ENCODE results near the gene CRYBG1.
A peak's percentile ranks its signal among the peaks of the same experiment; 100 is the strongest.

Gene CRYBG1

DNA sequence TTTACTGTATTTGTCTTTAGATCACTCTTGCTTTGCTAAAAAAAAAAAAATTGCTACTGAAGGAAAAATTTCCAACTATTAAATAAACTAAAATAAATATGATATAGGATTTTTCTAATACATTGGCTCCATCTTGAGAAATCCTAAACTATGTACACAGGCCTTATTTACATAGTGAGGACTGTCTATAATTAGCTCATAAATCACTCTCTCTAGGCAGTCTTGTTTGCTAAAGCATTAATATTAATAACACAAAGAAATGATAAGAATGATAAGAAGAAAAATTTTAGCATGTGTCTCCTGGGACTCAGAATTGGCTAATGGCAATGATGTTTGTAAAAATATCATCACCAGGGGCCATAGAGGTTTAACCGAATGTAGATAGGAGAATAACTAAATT, 13.3 kb upstream of the CRYBG1 start:
- Histone ChIP-seq H3K27ac (ENCODE audit: low read depth, low read length) (no peak overlapping the region), H3K9ac (ENCODE audit: low read depth, low read length) (no peak overlapping the region), H3K27me3 (ENCODE audit: control insufficient read depth, insufficient read depth, low read length) (no peaks in the 10 kb centered on the region), H3K4me1 (ENCODE audit: control insufficient read depth, insufficient read depth, low read length) (no peaks in the 10 kb centered on the region), H3K4me3 (ENCODE audit: low read depth, low read length) (no peak overlapping the region), H3K9me3 (ENCODE audit: control insufficient read depth, insufficient read depth, low read length) (no peaks in the 10 kb centered on the region), H3K36me3 (ENCODE audit: control insufficient read depth, insufficient read depth, low read length) (no peaks in the 10 kb centered on the region)

DNA sequence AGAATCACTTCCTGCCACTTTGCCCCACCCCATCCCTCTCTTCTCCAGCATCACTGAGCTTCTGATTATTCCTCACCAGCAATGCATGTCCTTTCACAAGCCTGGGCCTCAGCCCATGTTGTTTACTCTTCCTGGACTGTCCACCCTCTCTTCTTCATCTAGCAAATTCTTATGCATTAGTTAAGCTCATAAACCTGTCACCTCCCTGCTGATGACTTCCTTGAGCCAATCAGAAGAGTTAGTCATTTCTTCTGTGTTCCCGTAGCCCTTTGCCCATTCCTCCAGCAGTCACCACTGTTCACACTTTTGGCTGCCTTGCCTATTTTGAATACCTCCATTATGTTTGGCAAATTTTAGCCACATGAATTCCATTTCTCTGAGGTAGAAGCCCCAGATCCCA, 4.1 kb upstream of the CRYBG1 start:
- Histone ChIP-seq H3K9ac (ENCODE audit: low read depth, low read length) (no peak overlapping the region), H3K4me3 (ENCODE audit: low read depth, low read length) (no peak overlapping the region), H3K27ac (ENCODE audit: low read depth, low read length) (no peak overlapping the region), H3K4me1 (ENCODE audit: control insufficient read depth, insufficient read depth, low read length) (peaks cover 9% of the 10 kb centered on the region), H3K36me3 (ENCODE audit: control insufficient read depth, insufficient read depth, low read length) (no peaks in the 10 kb centered on the region), H3K27me3 (ENCODE audit: control insufficient read depth, insufficient read depth, low read length) (peaks cover 12% of the 10 kb centered on the region), H3K9me3 (ENCODE audit: control insufficient read depth, insufficient read depth, low read length) (no peaks in the 10 kb centered on the region)

DNA sequence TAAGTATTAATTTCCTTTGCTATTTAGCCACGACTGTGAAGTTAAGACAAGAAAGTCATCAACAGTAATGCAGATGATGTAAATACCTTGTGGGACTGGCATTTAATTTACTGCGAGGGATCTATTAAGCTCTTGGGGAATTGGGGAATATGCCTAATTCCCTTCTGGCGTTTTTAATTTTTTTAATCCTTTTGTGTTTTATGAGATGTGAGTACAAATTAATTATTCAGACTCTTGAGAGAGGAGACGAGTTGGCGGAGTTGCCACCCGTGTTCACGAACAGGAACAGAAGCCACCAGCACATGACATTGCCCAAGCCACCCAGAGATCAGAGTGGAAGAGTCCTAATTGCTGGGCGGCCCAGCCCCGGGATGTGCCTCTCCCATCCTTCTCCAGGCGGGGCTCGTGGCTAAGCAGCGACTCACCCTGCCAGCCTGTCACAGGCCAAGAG, 533 bp upstream of the CRYBG1 start:
- Histone ChIP-seq H3K4me1 (ENCODE audit: control insufficient read depth, insufficient read depth, low read length) (peaks cover 12% of the 10 kb centered on the region), H3K9ac (ENCODE audit: low read depth, low read length) (no peak overlapping the region), H3K4me3 (ENCODE audit: low read depth, low read length) (peak overlapping the region; percentile 78), H3K27ac (ENCODE audit: low read depth, low read length) (no peak overlapping the region), H3K9me3 (ENCODE audit: control insufficient read depth, insufficient read depth, low read length) (no peaks in the 10 kb centered on the region), H3K27me3 (ENCODE audit: control insufficient read depth, insufficient read depth, low read length) (peaks cover 16% of the 10 kb centered on the region), H3K36me3 (ENCODE audit: control insufficient read depth, insufficient read depth, low read length) (no peaks in the 10 kb centered on the region)

DNA sequence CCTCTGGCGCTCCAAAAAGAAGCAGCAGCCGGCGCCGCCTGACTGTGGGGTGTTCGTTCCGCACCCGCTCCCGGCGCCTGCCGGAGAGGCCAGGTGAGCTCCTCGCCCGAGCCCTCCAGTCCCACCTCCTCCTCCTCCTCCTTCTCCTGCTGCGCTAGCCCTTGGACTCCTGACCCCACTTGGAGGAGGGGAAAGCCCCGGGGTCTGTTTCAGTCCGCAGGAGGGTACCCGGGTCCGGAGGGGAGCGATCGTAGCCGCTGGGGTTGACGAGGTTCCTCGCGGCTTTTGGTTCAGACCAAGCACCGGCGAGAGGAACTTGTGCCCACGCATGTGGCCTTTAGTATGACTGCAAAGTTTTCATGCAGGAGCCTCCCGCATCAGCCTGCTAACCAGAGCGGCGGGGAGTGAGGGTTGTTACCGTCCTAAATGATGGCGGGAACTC, 493 bp downstream of the CRYBG1 start:
- peaks cover 16% of the 10 kb centered on the region for H3K27me3 ChIP-seq (ENCODE audit: control insufficient read depth, insufficient read depth, low read length)
- no peaks in the 10 kb centered on the region for H3K9me3 ChIP-seq (ENCODE audit: control insufficient read depth, insufficient read depth, low read length)
- H3K4me1 ChIP-seq (ENCODE audit: control insufficient read depth, insufficient read depth, low read length), result peaks cover 12% of the 10 kb centered on the region
- no peaks in the 10 kb centered on the region for H3K36me3 ChIP-seq (ENCODE audit: control insufficient read depth, insufficient read depth, low read length)
- H3K27ac ChIP-seq (ENCODE audit: low read depth, low read length), result no peak overlapping the region
- peak overlapping the region; percentile 78 for H3K4me3 ChIP-seq (ENCODE audit: low read depth, low read length)
- H3K9ac ChIP-seq (ENCODE audit: low read depth, low read length), result 0 out of 2 replicates have a peak overlapping the region, but pooled peaks have one; percentile 51

DNA sequence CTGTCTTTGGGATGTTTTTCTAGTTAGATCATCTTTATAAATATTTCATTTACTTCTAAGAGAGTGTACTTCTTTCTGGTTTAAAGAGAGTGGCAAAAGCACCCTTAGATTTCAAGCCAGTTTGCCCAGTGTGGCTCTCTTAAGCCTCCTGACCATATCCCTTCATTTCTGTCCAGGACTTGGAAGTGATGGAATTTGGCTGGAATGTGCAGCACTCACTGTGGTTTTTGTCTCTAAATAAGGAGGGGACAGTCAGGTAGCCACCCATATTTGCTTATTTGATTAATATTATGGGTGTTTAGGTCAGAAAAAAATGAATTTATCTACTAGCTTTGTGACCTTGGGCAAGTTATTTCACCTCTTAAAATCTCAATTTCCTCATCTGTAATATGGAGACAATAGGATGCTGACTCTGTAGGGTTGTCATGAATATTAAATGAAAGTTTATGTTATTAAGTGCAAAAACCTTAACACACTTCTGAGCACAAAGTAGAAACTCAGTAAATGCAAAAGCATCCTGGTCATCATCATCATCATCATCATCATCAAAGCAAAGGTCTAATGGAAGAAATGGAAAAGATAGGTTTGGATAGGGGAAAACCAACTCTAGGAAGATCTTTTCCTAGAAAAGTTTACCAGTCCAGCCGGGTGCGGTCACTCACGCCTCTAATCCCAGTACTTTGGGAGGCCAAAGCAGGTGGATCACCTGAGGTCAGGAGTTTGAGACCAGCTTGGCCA, 3.1 kb downstream of the CRYBG1 start:
- no peak overlapping the region for H3K4me3 ChIP-seq (ENCODE audit: low read depth, low read length)
- no peaks in the 10 kb centered on the region for H3K36me3 ChIP-seq (ENCODE audit: control insufficient read depth, insufficient read depth, low read length)
- H3K9ac ChIP-seq (ENCODE audit: low read depth, low read length), result no peak overlapping the region
- H3K4me1 ChIP-seq (ENCODE audit: control insufficient read depth, insufficient read depth, low read length), result peaks cover 12% of the 10 kb centered on the region
- H3K27me3 ChIP-seq (ENCODE audit: control insufficient read depth, insufficient read depth, low read length), result peaks cover 16% of the 10 kb centered on the region
- no peaks in the 10 kb centered on the region for H3K9me3 ChIP-seq (ENCODE audit: control insufficient read depth, insufficient read depth, low read length)
- H3K27ac ChIP-seq (ENCODE audit: low read depth, low read length), result no peak overlapping the region

DNA sequence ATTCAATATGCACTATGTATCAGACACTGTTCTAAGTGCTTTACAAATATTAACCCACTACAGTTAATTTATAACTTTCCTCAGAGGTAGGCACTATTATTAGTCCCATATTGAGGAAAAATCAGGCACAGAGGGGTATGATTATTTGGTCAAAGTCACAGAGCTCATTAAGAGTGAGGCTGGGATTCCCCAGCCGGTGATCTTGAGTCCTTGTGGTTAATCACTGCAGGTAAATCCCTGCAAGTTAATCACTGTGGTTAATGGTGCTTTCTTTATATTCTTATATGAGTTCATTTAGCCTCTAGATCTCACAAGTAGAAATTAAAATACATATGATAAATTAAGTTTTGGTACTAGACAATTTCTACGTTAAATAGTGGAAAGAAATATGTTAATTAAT, 9.2 kb downstream of the CRYBG1 start:
- Histone ChIP-seq H3K4me1 (ENCODE audit: control insufficient read depth, insufficient read depth, low read length) (peaks cover 9% of the 10 kb centered on the region), H3K36me3 (ENCODE audit: control insufficient read depth, insufficient read depth, low read length) (no peaks in the 10 kb centered on the region), H3K27me3 (ENCODE audit: control insufficient read depth, insufficient read depth, low read length) (no peaks in the 10 kb centered on the region), H3K4me3 (ENCODE audit: low read depth, low read length) (no peak overlapping the region), H3K9me3 (ENCODE audit: control insufficient read depth, insufficient read depth, low read length) (no peaks in the 10 kb centered on the region), H3K9ac (ENCODE audit: low read depth, low read length) (no peak overlapping the region), H3K27ac (ENCODE audit: low read depth, low read length) (no peak overlapping the region)

DNA sequence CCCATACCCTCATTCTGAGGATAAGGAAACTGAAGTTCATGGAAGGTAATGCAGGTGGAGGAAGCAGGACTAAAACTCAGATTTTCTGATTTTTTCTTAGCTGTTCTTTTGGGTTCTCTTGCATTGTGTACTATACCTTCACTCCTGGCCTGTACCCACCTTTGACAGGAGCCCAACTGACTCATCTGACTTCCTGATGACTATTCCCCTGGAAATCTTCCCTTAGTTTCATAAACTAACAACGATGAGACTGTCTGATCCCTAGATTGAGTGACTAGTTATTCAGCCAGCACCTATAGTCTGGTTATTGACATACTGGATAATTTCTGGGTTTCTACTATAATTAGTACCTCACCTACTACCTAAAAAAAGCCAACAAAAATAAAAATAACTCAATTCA, 10.1 kb downstream of the CRYBG1 start:
- Histone ChIP-seq H3K9me3 (ENCODE audit: control insufficient read depth, insufficient read depth, low read length) (no peaks in the 10 kb centered on the region), H3K4me3 (ENCODE audit: low read depth, low read length) (no peak overlapping the region), H3K36me3 (ENCODE audit: control insufficient read depth, insufficient read depth, low read length) (no peaks in the 10 kb centered on the region), H3K9ac (ENCODE audit: low read depth, low read length) (no peak overlapping the region), H3K27ac (ENCODE audit: low read depth, low read length) (no peak overlapping the region), H3K4me1 (ENCODE audit: control insufficient read depth, insufficient read depth, low read length) (peaks cover 9% of the 10 kb centered on the region), H3K27me3 (ENCODE audit: control insufficient read depth, insufficient read depth, low read length) (no peaks in the 10 kb centered on the region)

DNA sequence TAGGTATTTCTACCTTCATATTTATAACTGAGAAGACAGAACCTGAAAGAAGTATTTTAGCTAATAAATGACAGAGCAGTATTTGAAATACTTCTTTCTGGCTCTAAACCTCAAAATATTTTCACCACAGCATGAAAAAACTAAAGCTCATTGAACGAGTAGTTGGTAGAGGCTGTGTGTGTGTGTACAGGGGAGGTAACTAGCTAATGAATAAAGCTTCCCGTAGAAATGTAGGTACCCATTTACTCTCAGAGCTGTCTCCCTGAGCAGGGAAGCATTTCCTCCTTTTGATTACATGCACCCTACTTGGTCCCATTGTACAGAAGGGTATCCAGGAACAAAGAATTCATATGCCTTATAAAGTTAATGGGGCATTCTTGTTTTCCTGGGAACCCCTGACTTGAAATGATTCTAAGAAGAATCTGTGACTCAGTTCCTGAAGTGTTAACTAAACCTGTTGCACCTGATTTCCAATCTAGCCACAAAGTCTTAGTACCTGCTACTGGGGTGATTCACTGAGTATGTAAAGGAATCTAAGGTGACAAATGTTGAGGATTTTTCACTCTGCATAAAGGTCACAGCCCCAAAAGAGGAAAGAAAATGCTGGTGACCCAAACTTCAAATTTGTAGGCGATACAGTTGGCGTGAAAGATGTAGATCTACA, 12.5 kb downstream of the CRYBG1 start:
- H3K9ac ChIP-seq (ENCODE audit: low read depth, low read length), result no peak overlapping the region
- H3K27me3 ChIP-seq (ENCODE audit: control insufficient read depth, insufficient read depth, low read length), result no peaks in the 10 kb centered on the region
- no peaks in the 10 kb centered on the region for H3K9me3 ChIP-seq (ENCODE audit: control insufficient read depth, insufficient read depth, low read length)
- H3K4me1 ChIP-seq (ENCODE audit: control insufficient read depth, insufficient read depth, low read length), result peaks cover 9% of the 10 kb centered on the region
- no peaks in the 10 kb centered on the region for H3K36me3 ChIP-seq (ENCODE audit: control insufficient read depth, insufficient read depth, low read length)
- H3K4me3 ChIP-seq (ENCODE audit: low read depth, low read length), result no peak overlapping the region
- H3K27ac ChIP-seq (ENCODE audit: low read depth, low read length), result no peak overlapping the region

DNA sequence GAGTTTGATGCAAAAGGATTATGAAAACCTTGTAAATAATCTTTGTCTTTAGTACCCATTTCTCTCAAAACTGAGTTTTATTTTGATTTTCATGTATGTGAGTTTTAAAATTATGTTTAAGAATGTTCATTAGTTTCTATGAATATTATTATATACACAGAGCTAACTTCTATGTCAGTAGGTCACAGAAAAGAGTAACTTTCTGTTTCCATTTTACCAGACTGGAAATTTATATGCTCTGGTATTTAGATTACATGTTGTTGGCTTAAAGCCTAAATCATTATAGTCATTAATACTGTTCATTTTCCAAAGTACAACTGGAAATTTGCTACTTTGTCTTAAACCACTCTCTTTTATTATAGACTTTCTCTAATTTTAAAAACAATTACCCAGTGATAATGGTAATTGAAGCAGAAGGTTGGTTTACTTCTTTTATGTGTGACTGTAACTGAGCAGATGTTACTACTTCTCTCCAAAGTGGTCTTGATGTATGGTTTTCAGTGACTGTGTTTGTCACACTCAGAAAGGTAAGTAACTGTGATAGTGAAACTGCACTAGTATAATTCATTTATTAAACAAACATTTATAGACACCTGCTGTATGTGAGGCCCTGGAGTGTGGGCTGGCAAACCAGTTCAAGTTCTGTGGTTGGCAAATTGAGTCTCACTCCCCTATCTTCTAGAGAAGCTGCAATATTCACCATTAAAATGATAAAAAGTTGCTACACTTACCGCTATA, 13.2 kb downstream of the CRYBG1 start:
- H3K4me1 ChIP-seq (ENCODE audit: control insufficient read depth, insufficient read depth, low read length), result peaks cover 9% of the 10 kb centered on the region

DNA sequence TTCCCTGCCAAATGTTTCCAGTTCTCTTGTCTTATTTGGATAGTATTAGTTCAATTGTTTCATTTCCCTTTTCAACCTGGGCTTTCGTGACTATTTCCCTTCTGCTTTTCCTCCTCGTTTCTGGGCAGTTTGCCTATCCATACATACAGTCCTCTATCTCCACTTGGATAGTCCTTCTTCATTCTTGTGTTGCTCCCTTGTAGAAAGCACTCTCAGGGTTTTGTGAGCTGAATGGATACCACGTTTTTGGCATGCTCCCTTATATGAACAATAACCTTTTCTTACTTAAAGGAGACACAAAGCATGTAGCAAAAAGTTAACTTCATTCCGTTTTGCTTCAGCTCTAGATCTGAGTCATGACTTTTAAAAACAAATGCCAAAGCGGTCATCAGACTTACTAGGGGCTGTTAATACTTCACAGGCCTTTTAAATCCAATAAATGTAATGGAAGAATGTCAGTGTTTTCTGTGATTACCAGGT, 16.6 kb downstream of the CRYBG1 start:
- Histone ChIP-seq H3K4me3 (ENCODE audit: low read depth, low read length) (no peak overlapping the region), H3K36me3 (ENCODE audit: control insufficient read depth, insufficient read depth, low read length) (no peaks in the 10 kb centered on the region), H3K27ac (ENCODE audit: low read depth, low read length) (no peak overlapping the region), H3K4me1 (ENCODE audit: control insufficient read depth, insufficient read depth, low read length) (no peaks in the 10 kb centered on the region), H3K27me3 (ENCODE audit: control insufficient read depth, insufficient read depth, low read length) (no peaks in the 10 kb centered on the region), H3K9ac (ENCODE audit: low read depth, low read length) (no peak overlapping the region), H3K9me3 (ENCODE audit: control insufficient read depth, insufficient read depth, low read length) (no peaks in the 10 kb centered on the region)

More for the DNA sequence above, 13.2 kb downstream of the CRYBG1 start:
- H3K27ac ChIP-seq (ENCODE audit: low read depth, low read length), result no peak overlapping the region
- no peaks in the 10 kb centered on the region for H3K27me3 ChIP-seq (ENCODE audit: control insufficient read depth, insufficient read depth, low read length)
- no peaks in the 10 kb centered on the region for H3K9me3 ChIP-seq (ENCODE audit: control insufficient read depth, insufficient read depth, low read length)
- no peak overlapping the region for H3K4me3 ChIP-seq (ENCODE audit: low read depth, low read length)
- H3K9ac ChIP-seq (ENCODE audit: low read depth, low read length), result no peak overlapping the region
- no peaks in the 10 kb centered on the region for H3K36me3 ChIP-seq (ENCODE audit: control insufficient read depth, insufficient read depth, low read length)

DNA sequence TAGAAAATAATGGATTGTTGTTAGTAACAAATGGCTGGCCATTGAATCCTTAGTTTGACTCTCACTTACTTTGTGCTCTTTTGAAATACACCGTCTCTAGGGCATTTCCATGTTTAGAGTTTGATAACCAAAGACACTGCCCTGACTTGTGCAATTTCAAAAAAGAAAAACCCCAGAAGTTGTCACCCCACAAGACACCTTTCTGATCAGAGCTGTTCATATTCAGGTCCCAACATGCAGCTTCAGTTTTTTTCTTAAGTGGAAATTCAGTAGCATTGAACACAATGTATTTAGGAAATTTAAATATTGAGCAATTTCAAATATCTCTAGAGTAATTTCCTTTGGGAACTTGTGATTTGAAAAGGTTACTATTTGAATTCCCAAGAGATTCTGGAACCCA, 19.4 kb downstream of the CRYBG1 start:
- H3K4me3 ChIP-seq (ENCODE audit: low read depth, low read length), result no peak overlapping the region
- no peak overlapping the region for H3K27ac ChIP-seq (ENCODE audit: low read depth, low read length)

More for the DNA sequence above, 19.4 kb downstream of the CRYBG1 start:
- no peak overlapping the region for H3K9ac ChIP-seq (ENCODE audit: low read depth, low read length)
- no peaks in the 10 kb centered on the region for H3K36me3 ChIP-seq (ENCODE audit: control insufficient read depth, insufficient read depth, low read length)
- H3K4me1 ChIP-seq (ENCODE audit: control insufficient read depth, insufficient read depth, low read length), result no peaks in the 10 kb centered on the region
- H3K9me3 ChIP-seq (ENCODE audit: control insufficient read depth, insufficient read depth, low read length), result no peaks in the 10 kb centered on the region
- H3K27me3 ChIP-seq (ENCODE audit: control insufficient read depth, insufficient read depth, low read length), result no peaks in the 10 kb centered on the region

Measured in HUES48 (cell line).